Esophagus muscularis mucosa (tissue), 4 donors: ENCODE measurements around the gene RTEL1.

Source experiments
- EP300 ChIP-seq: sonication (generic); formaldehyde crosslinking; IDR thresholded peaks from one replicate; pipeline ENCODE4 v1.6.1; 2017; ENCODE audit warnings: antibody characterized with exemption
- POLR2A ChIP-seq: fragments of 450-650 bp; IDR thresholded peaks from one replicate; pipeline ENCODE4 v1.6.1; 2017; ENCODE audit warnings: antibody characterized with exemption, moderate library complexity, mild to moderate bottlenecking, low read depth
- POLR2AphosphoS5 ChIP-seq, 2 donors: sonication (generic); formaldehyde crosslinking; IDR thresholded peaks; one replicate each; pipeline ENCODE4 v1.6.1; 2017; ENCODE audit warnings: antibody characterized with exemption in 2 of 2
- TF ChIP-seq, protein P1 (sequence below), 3 experiments: fragments of 200-600 bp in 2 of 3; fragments of 450-650 bp in 1 of 3; sonication (generic) in 2 of 3; IDR thresholded peaks; one replicate each; pipeline ENCODE4 v1.5.1; 2017 to 2019; ENCODE audit warnings: antibody characterized with exemption in 3 of 3, mild to moderate bottlenecking in 2 of 3, moderate library complexity in 1 of 3

DNA sequence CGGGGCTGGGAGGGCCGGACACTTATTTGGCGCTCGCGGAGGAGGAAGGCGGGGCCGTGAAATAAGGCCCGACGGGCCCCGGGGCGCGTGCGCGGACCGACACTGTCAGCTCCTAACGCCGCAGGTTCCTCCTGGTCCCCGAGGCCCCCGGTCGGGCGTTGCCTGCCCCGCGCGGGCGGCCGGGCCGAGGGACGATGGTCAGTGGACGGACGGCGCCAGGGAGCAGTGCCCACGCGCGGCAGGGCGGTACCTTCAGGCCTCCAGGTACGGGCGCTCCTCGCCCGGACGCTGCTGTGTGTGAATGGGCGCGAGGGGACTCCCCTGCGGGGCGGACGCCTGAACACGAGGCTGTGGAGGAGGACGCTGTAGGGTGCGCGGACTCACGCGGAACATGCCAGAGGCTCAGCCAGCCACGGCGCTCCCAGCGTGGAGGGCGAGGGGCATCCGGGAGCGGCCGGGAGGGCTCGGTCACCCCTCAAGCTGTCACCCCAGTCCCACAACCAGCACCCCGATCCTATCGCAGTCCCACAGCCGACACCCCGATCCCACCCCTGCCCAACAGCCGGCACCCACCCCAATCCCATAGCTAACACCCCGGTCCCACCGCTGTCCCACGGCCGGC, 30.9 kb upstream of the RTEL1 start:
- TF ChIP-seq, protein P1, sequence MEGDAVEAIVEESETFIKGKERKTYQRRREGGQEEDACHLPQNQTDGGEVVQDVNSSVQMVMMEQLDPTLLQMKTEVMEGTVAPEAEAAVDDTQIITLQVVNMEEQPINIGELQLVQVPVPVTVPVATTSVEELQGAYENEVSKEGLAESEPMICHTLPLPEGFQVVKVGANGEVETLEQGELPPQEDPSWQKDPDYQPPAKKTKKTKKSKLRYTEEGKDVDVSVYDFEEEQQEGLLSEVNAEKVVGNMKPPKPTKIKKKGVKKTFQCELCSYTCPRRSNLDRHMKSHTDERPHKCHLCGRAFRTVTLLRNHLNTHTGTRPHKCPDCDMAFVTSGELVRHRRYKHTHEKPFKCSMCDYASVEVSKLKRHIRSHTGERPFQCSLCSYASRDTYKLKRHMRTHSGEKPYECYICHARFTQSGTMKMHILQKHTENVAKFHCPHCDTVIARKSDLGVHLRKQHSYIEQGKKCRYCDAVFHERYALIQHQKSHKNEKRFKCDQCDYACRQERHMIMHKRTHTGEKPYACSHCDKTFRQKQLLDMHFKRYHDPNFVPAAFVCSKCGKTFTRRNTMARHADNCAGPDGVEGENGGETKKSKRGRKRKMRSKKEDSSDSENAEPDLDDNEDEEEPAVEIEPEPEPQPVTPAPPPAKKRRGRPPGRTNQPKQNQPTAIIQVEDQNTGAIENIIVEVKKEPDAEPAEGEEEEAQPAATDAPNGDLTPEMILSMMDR (IDR thresholded peaks at IDR 0.05) = no peak
- TF ChIP-seq POLR2A (peak; percentile 76), POLR2AphosphoS5 (IDR thresholded peaks at IDR 0.05) (peak; percentile 84 to 88), EP300 (no peak)
